Measurements from ENCODE around the gene CPSF4L.

CPSF4L gene

GRCh38 chr17:73199751-73200317, 61.8 kb downstream of the CPSF4L start:
- no peak for DNase-seq

DNA sequence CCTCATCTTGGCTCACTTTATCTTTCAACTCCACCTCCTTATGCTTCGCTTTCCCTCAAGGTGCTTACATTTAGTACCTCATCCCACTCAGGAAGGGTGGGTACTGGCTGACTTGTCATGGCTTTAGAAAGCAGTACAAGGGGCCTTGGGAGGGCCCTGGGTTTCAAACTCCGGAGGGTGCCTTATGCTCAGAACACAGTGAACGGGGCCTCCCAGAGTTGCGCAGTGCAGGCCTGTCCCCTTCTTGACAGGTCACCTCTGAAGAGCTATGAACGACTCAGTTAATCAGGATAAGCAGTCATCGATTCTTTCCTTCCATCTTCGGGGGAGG, 62.8 kb downstream of the CPSF4L start:
- DNase-seq = no peak
